ENCODE measurements around the gene RASSF1. TPM values are rescaled to one million over a fixed set of nuclear protein-coding genes. Genes with fewer than 3 reads are reported as not detected.
A peak's percentile ranks its signal among the peaks of the same experiment; 100 is the strongest.
"Not testable (repeated sequence)": the region's sequence is repeated elsewhere in the genome, so short reads cannot be mapped to it uniquely, and the experiment has no call there.

The RASSF1 gene
- total RNA-seq, 1 experiment from 2014 or later = 17.4 TPM

DNA sequence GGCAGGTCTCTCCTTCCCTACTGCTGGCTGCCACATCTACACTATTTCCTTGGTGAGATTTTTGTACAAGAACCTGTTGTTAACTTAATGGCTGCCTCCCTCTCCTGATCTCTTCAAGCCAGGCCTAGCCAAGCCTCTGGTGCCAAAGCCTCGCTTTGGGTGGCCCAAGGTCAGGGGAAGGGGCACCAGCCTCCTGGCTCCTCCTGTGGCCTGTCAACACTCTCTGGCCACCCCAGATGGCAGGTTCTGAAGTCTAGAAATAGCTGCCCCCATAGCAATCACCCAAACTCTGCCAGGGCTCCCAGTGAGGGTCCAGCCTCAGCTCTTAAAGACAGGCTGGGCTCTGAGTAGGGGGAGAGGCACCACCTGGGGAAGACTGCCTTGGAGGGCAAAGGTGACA, 53.4 kb downstream of the RASSF1 start:
- Histone ChIP-seq H3K9me3 (ENCODE audit: control insufficient read depth, insufficient read depth, low read depth, low read length) (no peaks in the 10 kb centered on the region), H3K4me1 (ENCODE audit: control insufficient read depth, insufficient read depth, low read length) (peaks cover 3% of the 10 kb centered on the region; the same call in 1 of the 2 replicates), H3K27me3 (ENCODE audit: control insufficient read depth, insufficient read depth, low read length) (no peaks in the 10 kb centered on the region), H3K36me3 (ENCODE audit: control insufficient read depth, insufficient read depth, low read length) (no peaks in the 10 kb centered on the region), H3K27ac (ENCODE audit: low read length) (no peak overlapping the region), H3K4me3 (ENCODE audit: low read depth in 2 of 2, low read length in 2 of 2) (no peak overlapping the region)
- no TSS peak for BruUV-seq (replicated peaks)
- CTCF ChIA-PET = no interaction called here
- no peak for ATAC-seq
- no peak for TF ChIP-seq REST (IDR thresholded peaks at IDR 0.05; ENCODE audit: insufficient read depth in 1 of 2, low read depth in 2 of 2, low read length in 1 of 2)
- no peak for TF ChIP-seq POLR2AphosphoS5 (IDR thresholded peaks at IDR 0.05; ENCODE audit: low read depth, low read length)
- TF ChIP-seq TCF7L2 (IDR thresholded peaks at IDR 0.05; ENCODE audit: low read depth, low read length) = no peak
- no peak for TF ChIP-seq SIN3A (IDR thresholded peaks at IDR 0.05; ENCODE audit: borderline replicate concordance, insufficient read depth, low read depth, low read length)
- TF ChIP-seq CTCF (IDR thresholded peaks at IDR 0.05) = no peak
- in situ Hi-C loops (cut with HindIII; ENCODE audit: low pct_unique_long_range_greater_than_20kb, low sequenced_read_pairs) (no loop called here), intact Hi-C loops (cut with micrococcal nuclease; ENCODE audit: unreplicated experiment) (no loop called here)
- DNase-seq (ENCODE audit: low read depth, low spot score) = no peak
- POLR2A ChIA-PET = no interaction called here

- POLR2A ChIA-PET = no interaction called here
- H3K27ac ChIP-seq (ENCODE audit: low read length) = no peak overlapping the region
- TF ChIP-seq CTCF (IDR thresholded peaks at IDR 0.05) (no peak), TCF7L2 (IDR thresholded peaks at IDR 0.05; ENCODE audit: low read depth, low read length) (no peak), REST (IDR thresholded peaks at IDR 0.05; ENCODE audit: insufficient read depth in 1 of 2, low read depth in 2 of 2, low read length in 1 of 2) (no peak), SIN3A (IDR thresholded peaks at IDR 0.05; ENCODE audit: borderline replicate concordance, insufficient read depth, low read depth, low read length) (no peak), POLR2AphosphoS5 (IDR thresholded peaks at IDR 0.05; ENCODE audit: low read depth, low read length) (no peak; the same call in 1 of the 2 replicates)
- no peaks in the 10 kb centered on the region for H3K9me3 ChIP-seq (ENCODE audit: control insufficient read depth, insufficient read depth, low read depth, low read length)
- intact Hi-C loops (cut with micrococcal nuclease; ENCODE audit: unreplicated experiment) = no loop called here
- H3K36me3 ChIP-seq (ENCODE audit: control insufficient read depth, insufficient read depth, low read length) = no peaks in the 10 kb centered on the region
- DNase-seq (ENCODE audit: low read depth, low spot score) (no peak), ATAC-seq (peak; percentile 31; the same call in 1 of the 2 replicates)
- CTCF ChIA-PET = no interaction called here
- H3K4me3 ChIP-seq (ENCODE audit: low read depth in 2 of 2, low read length in 2 of 2) = no peak overlapping the region
- no TSS peak for BruUV-seq (replicated peaks)
- in situ Hi-C loops (cut with HindIII; ENCODE audit: low pct_unique_long_range_greater_than_20kb, low sequenced_read_pairs) = no loop called here
- H3K27me3 ChIP-seq (ENCODE audit: control insufficient read depth, insufficient read depth, low read length) = no peaks in the 10 kb centered on the region
- peaks cover 3% of the 10 kb centered on the region; the same call in 1 of the 2 replicates for H3K4me1 ChIP-seq (ENCODE audit: control insufficient read depth, insufficient read depth, low read length)
These were observed 54.1 kb downstream of the RASSF1 start for GRCh38 chr3:50286322-50287227.

- H3K4me1 ChIP-seq (ENCODE audit: control insufficient read depth, insufficient read depth, low read length); H3K27me3 ChIP-seq (ENCODE audit: control insufficient read depth, insufficient read depth, low read length); BruUV-seq (replicated peaks); H3K4me3 ChIP-seq (ENCODE audit: low read depth in 2 of 2, low read length in 2 of 2); H3K9me3 ChIP-seq (ENCODE audit: control insufficient read depth, insufficient read depth, low read depth, low read length); in situ Hi-C loops (cut with HindIII; ENCODE audit: low pct_unique_long_range_greater_than_20kb, low sequenced_read_pairs); intact Hi-C loops (cut with micrococcal nuclease; ENCODE audit: unreplicated experiment); H3K27ac ChIP-seq (ENCODE audit: low read length); DNase-seq (ENCODE audit: low read depth, low spot score); H3K36me3 ChIP-seq (ENCODE audit: control insufficient read depth, insufficient read depth, low read length); POLR2A ChIA-PET; CTCF ChIA-PET: not testable (repeated sequence)
- ATAC-seq = 0 out of 2 replicates have a peak, but pooled peaks have one; percentile 20
These were observed 56.5 kb downstream of the RASSF1 start for GRCh38 chr3:50284121-50284520.

Measured in Panc1 (cell line).